ENCODE data around the gene SASH3. TPM values are rescaled to one million over a fixed set of nuclear protein-coding genes. Genes with fewer than 3 reads are reported as not detected.

SASH3 gene
- polyA plus RNA-seq, 4 donors, result 1.8 to 3.6 (median 2.3) TPM

Other genes with a start within 250 kb of the SASH3 start
- 10 to 100 TPM; 29.3 to 33.5 (median 30.6) TPM for gene OCRL, start 239.7 kb upstream of the SASH3 start, polyA plus RNA-seq (ENCODE audit: insufficient read length in 4 of 4)
- gene APLN, start 125.0 kb upstream of the SASH3 start, polyA plus RNA-seq (ENCODE audit: insufficient read length in 4 of 4), result 1 to 10 TPM; 4.6 to 7.4 (median 6.1) TPM
- gene XPNPEP2, start 41.0 kb upstream of the SASH3 start, polyA plus RNA-seq (ENCODE audit: insufficient read length in 4 of 4), result 10 to 100 TPM; 14.6 to 52.9 (median 44.8) TPM
- gene ZDHHC9, start 63.9 kb downstream of the SASH3 start, polyA plus RNA-seq (ENCODE audit: insufficient read length in 4 of 4), result 10 to 100 TPM; 40.6 to 50.0 (median 44.6) TPM
- 10 to 100 TPM; 18.2 to 27.6 (median 26.0) TPM for gene UTP14A, start 126.2 kb downstream of the SASH3 start, polyA plus RNA-seq (ENCODE audit: insufficient read length in 4 of 4)
- 10 to 100 TPM; 17.0 to 21.1 (median 17.9) TPM for gene BCORL1, start 202.7 kb downstream of the SASH3 start, polyA plus RNA-seq (ENCODE audit: insufficient read length in 4 of 4)